ENCODE measurements around the gene VAC14.

- TF ChIP-seq CTCF (conservative IDR thresholded peaks at IDR 0.05; ENCODE audit: low read depth, low read length): peak; percentile 32; the same call in 1 of the 2 replicates
- no peak for TF ChIP-seq EZH2 (IDR thresholded peaks at IDR 0.05; ENCODE audit: low read length, unreplicated experiment)
- TF ChIP-seq EZH2phosphoT487 (IDR thresholded peaks at IDR 0.05; ENCODE audit: borderline replicate concordance, low read length): no peak
Measured at GRCh38 chr16:70715055-70715858, 85.7 kb downstream of the VAC14 start.
